CD4-positive, CD25-positive, alpha-beta regulatory T cell (primary cell): ENCODE results near the gene TOR1A. TPM values are rescaled to one million over a fixed set of nuclear protein-coding genes. Genes with fewer than 3 reads are reported as not detected.

Source experiments
- ATAC-seq, 2 donors: fragments of 150-1000 bp; cut with Tn5 transposase; one replicate each; pipeline ENCODE4 v1.10.0; 2021; ENCODE audit warnings: low read depth in 2 of 2, moderate number of reproducible peaks in 2 of 2, moderate library complexity in 1 of 2
- DNase-seq, 3 donors: peaks; one replicate each; pipeline versions ENCODE4 v3.0.0 to v3.0.0-alpha.2; 2012 to 2022; ENCODE audit warnings: mixed read lengths in 1 of 3
- H3K27ac ChIP-seq: one replicate; pipeline ENCODE4 v1.7.0; 2013; ENCODE audit warnings: mild to moderate bottlenecking, low read length; ENCODE audit not compliant: insufficient read depth, poor library complexity, severe bottlenecking
- H3K27me3 ChIP-seq: one replicate; pipeline ENCODE4 v1.7.0; 2013; ENCODE audit warnings: low read length; ENCODE audit not compliant: control insufficient read depth, insufficient read depth
- H3K36me3 ChIP-seq: one replicate; pipeline ENCODE4 v1.7.0; 2013; ENCODE audit warnings: mild to moderate bottlenecking, low read length, moderate library complexity; ENCODE audit not compliant: control insufficient read depth, insufficient read depth
- H3K4me1 ChIP-seq: 2 replicates; pipeline ENCODE4 v1.7.0; 2013; ENCODE audit warnings: mild to moderate bottlenecking, low read length; ENCODE audit not compliant: insufficient read depth, control insufficient read depth, poor library complexity, severe bottlenecking
- H3K4me3 ChIP-seq: one replicate; pipeline ENCODE4 v1.7.0; 2013; ENCODE audit warnings: low read depth, mild to moderate bottlenecking, low read length, moderate library complexity
- H3K9me3 ChIP-seq, 2 experiments: 1 replicate in 1 of 2; 2 replicates in 1 of 2; pipeline ENCODE4 v1.7.0; 2013; ENCODE audit warnings: low read length in 2 of 2, mild to moderate bottlenecking in 1 of 2, moderate library complexity in 1 of 2; ENCODE audit not compliant: control insufficient read depth in 2 of 2
- H3K27ac Mint-ChIP-seq, 3 donors: one replicate each; pipeline ENCODE4 v1.8.0; 2020 to 2022; ENCODE audit warnings: mild to moderate bottlenecking in 3 of 3, mixed read lengths in 3 of 3, moderate library complexity in 2 of 3
- H3K27me3 Mint-ChIP-seq: one replicate; pipeline ENCODE4 v1.8.0; 2022; ENCODE audit warnings: mild to moderate bottlenecking, mixed read lengths
- H3K36me3 Mint-ChIP-seq: one replicate; pipeline ENCODE4 v1.8.0; 2020; ENCODE audit warnings: mixed read lengths
- H3K4me1 Mint-ChIP-seq, 4 donors: one replicate each; pipeline ENCODE4 v1.8.0; 2020 to 2022; ENCODE audit warnings: mixed read lengths in 4 of 4, mild to moderate bottlenecking in 1 of 4
- H3K4me3 Mint-ChIP-seq, 4 donors: one replicate each; pipeline ENCODE4 v1.8.0; 2020 to 2022; ENCODE audit warnings: mild to moderate bottlenecking in 4 of 4, mixed read lengths in 4 of 4, moderate library complexity in 3 of 4
- H3K9me3 Mint-ChIP-seq, 7 donors: one replicate each; pipeline ENCODE4 v1.8.0; 2020 to 2022; ENCODE audit warnings: mixed read lengths in 7 of 7, mild to moderate bottlenecking in 3 of 7, moderate library complexity in 2 of 7
- polyA plus RNA-seq, 4 donors: library from polyadenylated mRNA; unstranded; fragments of 300-500 nt; fragmentation: Illumina TruSeq; gene quantifications; one replicate each; pipeline ENCODE4 v1.2.3, GENCODE V29; 2021
- total RNA-seq: library from RNA; stranded (reverse); gene quantifications from one replicate; pipeline ENCODE4 v1.2.3, GENCODE V29; 2022

Gene TOR1A
- total and polyA plus RNA-seq, 5 donors from 2014 or later, result 19.3 to 72.7 (median 66.9) TPM

DNA sequence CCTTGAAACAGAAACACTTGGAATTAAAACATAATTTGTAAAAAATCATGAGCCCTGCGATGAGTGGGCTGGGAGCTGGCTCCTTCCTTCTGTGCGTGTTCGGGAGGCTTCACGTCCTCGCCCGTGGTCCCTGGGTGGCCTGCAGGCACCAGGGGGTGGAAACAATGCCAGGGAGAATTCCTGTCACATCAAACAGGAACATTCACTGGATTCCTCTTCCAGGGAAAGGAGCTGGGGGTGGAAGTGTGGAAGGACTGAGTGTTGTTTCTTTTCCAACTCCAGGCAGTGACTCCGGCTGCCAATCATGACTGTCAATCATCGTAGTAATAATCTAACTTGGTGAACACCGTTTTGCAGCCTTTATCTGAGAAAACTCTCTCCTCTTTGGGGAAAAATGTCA lies 10.3 kb downstream of the TOR1A start:
- ATAC-seq, result no peak
- Histone ChIP-seq H3K27me3 (no peaks in the 10 kb centered on the region), H3K4me1 (no peaks in the 10 kb centered on the region), H3K4me3 (no peak overlapping the region), H3K9me3 (no peaks in the 10 kb centered on the region), H3K36me3 (peaks cover 74% of the 10 kb centered on the region), H3K27ac (no peak overlapping the region)
- no peak for DNase-seq
- Mint-ChIP-seq H3K4me3 (no peak overlapping the region), H3K4me1 (peaks cover 0 to 39% (median 24%) of the 10 kb centered on the region in 4 donors), H3K27me3 (no peaks in the 10 kb centered on the region), H3K36me3 (peaks cover 46% of the 10 kb centered on the region), H3K27ac (no peak overlapping the region), H3K9me3 (no peaks in the 10 kb centered on the region)

DNA sequence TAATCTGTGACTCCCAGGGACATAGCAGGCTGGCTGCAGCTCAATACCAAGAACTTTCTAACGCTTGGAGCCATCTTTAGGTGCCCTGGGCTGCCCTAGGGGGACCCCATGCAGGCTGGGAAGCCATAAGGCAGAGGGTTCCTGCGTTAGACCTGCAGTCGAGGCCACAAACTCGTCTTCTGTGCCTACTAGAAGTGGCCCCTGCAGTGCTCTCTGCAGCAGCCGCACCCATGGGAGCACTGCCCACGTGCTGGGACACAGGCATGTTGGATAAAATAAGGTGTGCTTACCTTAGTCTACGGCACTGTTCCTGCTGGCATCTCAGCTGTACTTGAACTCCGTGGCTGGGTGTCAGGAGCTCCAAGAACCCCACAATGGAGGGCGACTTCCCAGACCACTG lies 11.6 kb downstream of the TOR1A start:
- Histone ChIP-seq H3K9me3 (no peaks in the 10 kb centered on the region), H3K27me3 (no peaks in the 10 kb centered on the region), H3K36me3 (peaks cover 68% of the 10 kb centered on the region), H3K4me3 (no peak overlapping the region), H3K4me1 (no peaks in the 10 kb centered on the region), H3K27ac (no peak overlapping the region)
- peaks cover 0 to 36% (median 24%) of the 10 kb centered on the region in 4 donors for H3K4me1 Mint-ChIP-seq
- no peak overlapping the region for H3K4me3 Mint-ChIP-seq
- DNase-seq, result no peak
- ATAC-seq, result no peak
- H3K27ac Mint-ChIP-seq, result peak overlapping the region in 1 of 3 donors; percentile 60
- H3K9me3 Mint-ChIP-seq, result no peaks in the 10 kb centered on the region
- H3K27me3 Mint-ChIP-seq, result no peaks in the 10 kb centered on the region
- peaks cover 41% of the 10 kb centered on the region for H3K36me3 Mint-ChIP-seq

DNA sequence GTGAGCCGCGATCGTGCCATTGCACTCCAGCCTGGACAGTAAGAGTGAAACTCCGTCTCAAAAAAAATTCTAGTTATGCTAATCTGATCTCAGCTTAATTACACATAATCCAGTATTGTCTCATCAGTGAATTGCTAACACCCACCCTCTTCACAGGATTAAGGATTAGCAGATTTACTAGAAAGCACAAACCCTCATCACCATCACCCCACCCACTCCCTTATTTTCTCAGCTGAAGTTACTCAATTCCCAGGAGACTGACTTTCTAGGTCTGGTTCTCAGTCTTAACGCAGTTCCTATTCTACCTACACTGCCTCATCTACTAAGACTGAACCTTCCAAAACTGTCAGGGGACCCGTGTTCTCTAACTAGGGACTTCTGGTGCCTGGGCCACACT lies 12.0 kb downstream of the TOR1A start:
- Mint-ChIP-seq H3K9me3 (no peaks in the 10 kb centered on the region), H3K27me3 (no peaks in the 10 kb centered on the region), H3K4me3 (no peak overlapping the region), H3K27ac (peak overlapping the region in 2 of 3 donors; percentile 12 to 60), H3K36me3 (peaks cover 45% of the 10 kb centered on the region), H3K4me1 (peaks cover 0 to 36% (median 24%) of the 10 kb centered on the region in 4 donors)
- Histone ChIP-seq H3K4me1 (no peaks in the 10 kb centered on the region), H3K9me3 (no peaks in the 10 kb centered on the region), H3K36me3 (peaks cover 69% of the 10 kb centered on the region), H3K27ac (no peak overlapping the region), H3K27me3 (no peaks in the 10 kb centered on the region), H3K4me3 (no peak overlapping the region)
- no peak for DNase-seq
- no peak for ATAC-seq

DNA sequence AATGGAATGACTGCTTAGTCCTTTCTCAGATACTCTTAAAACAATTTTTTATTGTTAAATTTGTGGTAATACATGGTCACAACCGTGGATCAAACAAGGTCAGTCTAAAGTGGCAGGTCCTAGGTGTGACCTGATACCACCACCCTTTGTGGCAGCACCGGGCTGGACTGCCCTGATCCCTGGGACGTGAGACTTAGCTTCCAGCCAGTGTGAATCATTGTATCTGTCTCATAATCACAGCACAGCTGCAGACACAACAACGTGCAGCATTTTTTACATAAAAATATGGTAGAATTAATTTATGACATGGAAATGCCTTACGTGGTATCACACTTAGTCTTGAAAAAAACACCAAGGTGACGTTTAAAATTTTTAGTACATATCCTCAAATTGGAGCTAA lies 13.1 kb downstream of the TOR1A start:
- no peak overlapping the region for H3K27ac Mint-ChIP-seq
- H3K4me3 Mint-ChIP-seq, result no peak overlapping the region
- H3K36me3 Mint-ChIP-seq, result peaks cover 43% of the 10 kb centered on the region
- Histone ChIP-seq H3K27ac (no peak overlapping the region), H3K9me3 (no peaks in the 10 kb centered on the region), H3K36me3 (peaks cover 60% of the 10 kb centered on the region), H3K4me3 (no peak overlapping the region), H3K27me3 (no peaks in the 10 kb centered on the region), H3K4me1 (no peaks in the 10 kb centered on the region)
- H3K9me3 Mint-ChIP-seq, result no peaks in the 10 kb centered on the region
- no peak for ATAC-seq
- H3K4me1 Mint-ChIP-seq, result peaks cover 0 to 36% (median 27%) of the 10 kb centered on the region in 4 donors
- no peak for DNase-seq
- no peaks in the 10 kb centered on the region for H3K27me3 Mint-ChIP-seq

DNA sequence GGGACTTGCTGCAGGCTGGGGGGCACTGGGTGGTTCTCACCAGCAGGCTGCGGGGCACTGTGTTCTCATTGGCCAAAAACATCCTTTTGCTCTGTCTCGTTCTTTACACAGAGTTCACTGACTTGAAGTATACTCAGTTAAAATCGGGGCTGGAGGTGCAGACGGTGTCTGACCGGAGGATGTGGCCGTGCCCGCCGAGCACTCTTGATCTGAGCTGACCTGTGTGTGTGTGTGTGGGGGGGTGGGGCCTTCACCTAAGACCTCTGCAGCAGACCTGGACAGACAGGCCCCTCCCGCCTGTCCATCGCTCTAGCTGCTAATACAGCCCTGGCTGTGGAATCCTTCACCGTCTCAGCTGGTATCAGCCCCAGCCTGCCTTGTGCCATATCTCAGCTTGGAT lies 13.8 kb downstream of the TOR1A start:
- no peak overlapping the region for H3K27ac ChIP-seq
- no peak overlapping the region for H3K4me3 ChIP-seq
- H3K36me3 Mint-ChIP-seq, result peaks cover 41% of the 10 kb centered on the region
- no peaks in the 10 kb centered on the region for H3K4me1 ChIP-seq
- ATAC-seq (no peak), DNase-seq (no peak)
- H3K27me3 ChIP-seq, result no peaks in the 10 kb centered on the region
- H3K36me3 ChIP-seq, result peaks cover 56% of the 10 kb centered on the region
- H3K9me3 ChIP-seq, result no peaks in the 10 kb centered on the region
- H3K9me3 Mint-ChIP-seq, result no peaks in the 10 kb centered on the region
- no peak overlapping the region for H3K4me3 Mint-ChIP-seq
- H3K4me1 Mint-ChIP-seq, result peaks cover 0 to 39% (median 28%) of the 10 kb centered on the region in 4 donors
- H3K27ac Mint-ChIP-seq, result peak overlapping the region in 2 of 3 donors; percentile 9 to 75
- no peaks in the 10 kb centered on the region for H3K27me3 Mint-ChIP-seq

DNA sequence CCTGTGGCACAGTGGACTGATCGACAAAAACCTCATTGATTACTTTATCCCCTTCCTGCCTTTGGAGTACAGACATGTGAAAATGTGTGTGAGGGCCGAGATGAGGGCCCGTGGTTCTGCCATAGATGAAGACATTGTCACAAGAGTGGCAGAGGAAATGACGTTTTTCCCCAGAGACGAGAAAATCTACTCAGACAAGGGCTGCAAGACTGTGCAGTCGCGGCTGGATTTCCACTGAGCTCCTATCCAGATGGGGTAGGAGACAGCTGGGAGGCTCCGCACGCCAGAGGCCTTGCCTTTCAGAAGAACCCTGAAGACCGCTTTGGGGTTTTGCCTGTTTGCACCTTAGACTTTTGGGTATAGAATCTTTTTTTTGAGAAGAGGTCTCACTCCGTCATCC lies 14.6 kb downstream of the TOR1A start:
- Histone ChIP-seq H3K36me3 (peaks cover 52% of the 10 kb centered on the region), H3K4me1 (peaks cover 2% of the 10 kb centered on the region), H3K9me3 (no peaks in the 10 kb centered on the region), H3K27ac (no peak overlapping the region), H3K27me3 (no peaks in the 10 kb centered on the region), H3K4me3 (no peak overlapping the region)
- ATAC-seq, result no peak
- H3K9me3 Mint-ChIP-seq, result no peaks in the 10 kb centered on the region
- no peak for DNase-seq
- no peaks in the 10 kb centered on the region for H3K27me3 Mint-ChIP-seq
- peak overlapping the region in 1 of 4 donors; percentile 48 for H3K4me3 Mint-ChIP-seq
- H3K27ac Mint-ChIP-seq, result peak overlapping the region in 2 of 3 donors; percentile 74 to 75
- H3K36me3 Mint-ChIP-seq, result peaks cover 40% of the 10 kb centered on the region
- peaks cover 0 to 40% (median 27%) of the 10 kb centered on the region in 4 donors for H3K4me1 Mint-ChIP-seq

DNA sequence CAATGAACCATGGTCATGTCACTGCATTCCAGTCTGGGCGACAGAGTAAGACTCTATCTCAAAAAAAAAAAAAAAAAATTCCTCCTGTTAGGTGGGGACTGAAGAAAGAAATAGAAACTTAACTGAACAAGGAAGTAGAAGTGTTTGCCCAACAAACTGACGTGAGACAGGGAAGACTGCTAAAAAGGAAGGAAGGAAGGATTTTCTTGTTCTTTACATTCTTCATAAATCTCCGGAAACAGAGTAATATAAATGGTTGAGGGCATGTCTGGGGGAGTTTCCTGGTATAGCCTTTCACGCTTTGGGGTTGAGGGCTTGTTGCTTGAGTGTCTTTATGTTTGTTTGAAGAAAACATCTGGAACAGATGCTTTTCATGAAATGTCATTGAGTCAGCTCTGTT lies 17.9 kb downstream of the TOR1A start:
- H3K27me3 ChIP-seq, result no peaks in the 10 kb centered on the region
- Mint-ChIP-seq H3K4me3 (peak overlapping the region; percentile 58 to 77 (median 70)), H3K4me1 (peaks cover 0 to 39% (median 27%) of the 10 kb centered on the region in 4 donors), H3K27ac (peak overlapping the region; percentile 83 to 89 (median 88)), H3K36me3 (peaks cover 35% of the 10 kb centered on the region), H3K27me3 (no peaks in the 10 kb centered on the region), H3K9me3 (no peaks in the 10 kb centered on the region)
- H3K9me3 ChIP-seq, result no peaks in the 10 kb centered on the region
- peaks cover 34% of the 10 kb centered on the region for H3K36me3 ChIP-seq
- H3K4me1 ChIP-seq, result peaks cover 11% of the 10 kb centered on the region
- no peak overlapping the region for H3K27ac ChIP-seq
- ATAC-seq, result no peak
- no peak overlapping the region for H3K4me3 ChIP-seq
- DNase-seq, result no peak

DNA sequence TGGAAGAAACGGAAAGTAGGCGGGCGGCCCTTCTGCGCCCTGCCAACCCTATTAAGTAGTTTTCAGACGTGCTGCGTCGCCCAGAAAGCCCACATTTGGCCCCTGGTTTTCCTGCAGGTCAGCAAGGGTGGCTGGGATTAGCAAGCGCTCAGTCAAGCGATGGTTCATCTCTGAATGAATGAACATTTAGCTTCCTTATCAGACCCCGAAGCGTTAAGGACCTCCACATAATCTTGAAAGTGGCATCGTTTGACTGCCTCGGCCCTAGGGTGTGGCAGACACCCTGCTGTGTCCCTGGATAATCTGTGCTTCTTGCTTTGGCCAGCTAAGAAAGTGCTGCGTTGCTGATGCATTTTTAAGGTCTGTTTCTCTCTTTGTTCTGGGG lies 20.3 kb downstream of the TOR1A start:
- peak overlapping the region; percentile 93 to 98 (median 96) for H3K4me3 Mint-ChIP-seq
- H3K4me3 ChIP-seq, result peak overlapping the region; percentile 84
- no peaks in the 10 kb centered on the region for H3K27me3 Mint-ChIP-seq
- peak overlapping the region; percentile 43 to 91 (median 89) for H3K27ac Mint-ChIP-seq
- no peak for ATAC-seq
- peaks cover 11% of the 10 kb centered on the region for H3K36me3 ChIP-seq
- peaks cover 11% of the 10 kb centered on the region for H3K4me1 ChIP-seq
- DNase-seq, result no peak
- peaks cover 0 to 29% (median 20%) of the 10 kb centered on the region in 4 donors for H3K4me1 Mint-ChIP-seq
- no peaks in the 10 kb centered on the region for H3K9me3 ChIP-seq
- H3K36me3 Mint-ChIP-seq, result peaks cover 16% of the 10 kb centered on the region
- H3K9me3 Mint-ChIP-seq, result no peaks in the 10 kb centered on the region
- no peaks in the 10 kb centered on the region for H3K27me3 ChIP-seq
- H3K27ac ChIP-seq, result peak overlapping the region; percentile 81
